SK-N-SH (cell line): ENCODE results near the gene LTK. TPM values are rescaled to one million over a fixed set of nuclear protein-coding genes. Genes with fewer than 3 reads are reported as not detected.
"Not testable (repeated sequence)": the region's sequence is repeated elsewhere in the genome, so short reads cannot be mapped to it uniquely, and the experiment has no call there.

Experiments
- CTCF ChIA-PET: fragments of 300-600, 350-600 bp; formaldehyde crosslinking; extraction: SDS; loops from one replicate; lab custom pipeline; 2021; lab: Yijun Ruan, JAX
- POLR2A ChIA-PET: fragments of 350-600 bp; sonication (Branson Sonifier 250); formaldehyde crosslinking; extraction: SDS; loops from one replicate; lab custom pipeline; 2020; ENCODE audit warnings: antibody characterized with exemption, inconsistent platforms; lab: Yijun Ruan, JAX
- DNase-seq: peaks from one replicate; pipeline ENCODE4 v3.0.0; 2012
- H2AFZ ChIP-seq: fragments of 200-600 bp; sonication (generic); 2 replicates; pipeline ENCODE4 v1.8.1; 2016; ENCODE audit warnings: antibody characterized with exemption, mild to moderate bottlenecking, low read depth
- H3F3A ChIP-seq: fragments of 200-600 bp; sonication (generic); replicated peaks from 2 replicates; pipeline ENCODE3; 2016; ENCODE audit warnings: antibody characterized with exemption, mild to moderate bottlenecking; ENCODE audit not compliant: insufficient read depth
- H3K27ac ChIP-seq, 2 experiments: fragments of 200-500 bp in 1 of 2; fragments of 200-600 bp in 1 of 2; sonication (Bioruptor generic) in 1 of 2; sonication (generic), shearing (Covaris generic) in 1 of 2; 2 replicates each; pipeline versions ENCODE4 v1.5.1 to v1.6.1; 2014 to 2016; ENCODE audit warnings: low read depth in 2 of 2, inconsistent platforms in 1 of 2, low read length in 1 of 2, mild to moderate bottlenecking in 1 of 2, mixed read lengths in 1 of 2
- H3K27me3 ChIP-seq: fragments of 200-600 bp; sonication (generic), shearing (Covaris generic); 2 replicates; pipeline ENCODE4 v1.6.1; 2016; ENCODE audit warnings: mixed run types; ENCODE audit not compliant: insufficient read depth
- H3K36me3 ChIP-seq, 2 experiments: fragments of 200-500 bp in 1 of 2; fragments of 200-600 bp in 1 of 2; sonication (Bioruptor generic) in 1 of 2; sonication (generic) in 1 of 2; replicated peaks in 1 of 2; 2 replicates each; pipeline versions ENCODE3 to v1.5.1; 2014 to 2016; ENCODE audit warnings: low read length in 1 of 2, mild to moderate bottlenecking in 1 of 2; ENCODE audit not compliant: insufficient read depth in 2 of 2, control insufficient read depth in 1 of 2
- H3K4me1 ChIP-seq, 2 experiments: fragments of 200-500 bp in 1 of 2; fragments of 200-600 bp in 1 of 2; sonication (Bioruptor generic) in 1 of 2; sonication (generic), shearing (Covaris generic) in 1 of 2; 2 replicates each; pipeline versions ENCODE4 v1.5.1 to v1.6.1; 2014 to 2016; ENCODE audit warnings: low read depth in 1 of 2, low read length in 1 of 2, mixed run types in 1 of 2; ENCODE audit not compliant: insufficient read depth in 2 of 2, control insufficient read depth in 1 of 2
- H3K4me2 ChIP-seq: fragments of 200-600 bp; sonication (generic), shearing (Covaris generic); 2 replicates; pipeline ENCODE4 v1.6.1; 2017; ENCODE audit warnings: mixed run types
- H3K4me3 ChIP-seq, 2 experiments: fragments of 200-500 bp in 1 of 2; fragments of 200-600 bp in 1 of 2; sonication (Bioruptor generic) in 1 of 2; sonication (generic), shearing (Covaris generic) in 1 of 2; 2 replicates each; pipeline versions ENCODE4 v1.5.1 to v1.8.1; 2014 to 2016; ENCODE audit warnings: low read depth in 2 of 2, inconsistent platforms in 1 of 2, low read length in 1 of 2, mild to moderate bottlenecking in 1 of 2, mixed read lengths in 1 of 2, moderate library complexity in 1 of 2
- H3K79me2 ChIP-seq: fragments of 200-600 bp; sonication (generic); 2 replicates; pipeline ENCODE4 v1.8.1; 2017; ENCODE audit warnings: mild to moderate bottlenecking; ENCODE audit not compliant: insufficient read depth
- H3K9ac ChIP-seq: fragments of 200-600 bp; sonication (generic); 2 replicates; pipeline ENCODE4 v1.6.1; 2017; ENCODE audit warnings: mixed run types
- H3K9me2 ChIP-seq: fragments of 200-600 bp; sonication (generic); 2 replicates; pipeline ENCODE4 v1.6.1; 2017; ENCODE audit warnings: mixed run types
- H3K9me3 ChIP-seq: fragments of 200-600 bp; sonication (generic); 2 replicates; pipeline ENCODE4 v1.6.1; 2017; ENCODE audit warnings: mixed run types, mild to moderate bottlenecking, moderate library complexity
- H4K20me1 ChIP-seq: fragments of 200-600 bp; sonication (generic); 2 replicates; pipeline ENCODE4 v1.6.1; 2017; ENCODE audit warnings: mild to moderate bottlenecking, mixed run types; ENCODE audit not compliant: insufficient read depth
- EP300 ChIP-seq, 2 experiments: IDR thresholded peaks; 2 replicates each; pipeline versions ENCODE4 v1.4.0 to v1.6.1; 2012; ENCODE audit warnings: borderline replicate concordance in 1 of 2, low read depth in 1 of 2, low read length in 1 of 2
- EZH2phosphoT487 ChIP-seq: fragments of 200-600 bp; sonication (generic); IDR thresholded peaks from 2 replicates; pipeline ENCODE4 v1.6.1; 2017; ENCODE audit warnings: low read depth, mixed run types, mild to moderate bottlenecking, antibody characterized with exemption, moderate library complexity, borderline replicate concordance
- FOXJ3 ChIP-seq: sonication (generic); formaldehyde crosslinking; IDR thresholded peaks from 2 replicates; pipeline ENCODE4 v1.5.1; 2020; ENCODE audit warnings: mild to moderate bottlenecking, missing genetic modification reagents
- FOXM1 ChIP-seq: IDR thresholded peaks from 2 replicates; pipeline ENCODE4 v1.4.0; 2012; ENCODE audit warnings: low read depth, mild to moderate bottlenecking
- GATA2 ChIP-seq: sonication (generic); formaldehyde crosslinking; IDR thresholded peaks from 2 replicates; pipeline ENCODE4 v1.5.0; 2020; ENCODE audit warnings: mild to moderate bottlenecking, missing genetic modification reagents
- NFIC ChIP-seq: IDR thresholded peaks from 2 replicates; pipeline ENCODE4 v1.4.0; 2012; ENCODE audit warnings: borderline replicate concordance
- RAD21 ChIP-seq: IDR thresholded peaks from 2 replicates; pipeline ENCODE4 v1.6.1; 2012; ENCODE audit warnings: mild to moderate bottlenecking, low read length
- WGBS: methylation state at CpG from one replicate; pipeline ENCODE4 v1.1.6; 2017; ENCODE audit warnings: low lambda C conversion rate; 5-methylcytosine and 5-hydroxymethylcytosine counted together
- polyA plus RNA-seq, 3 experiments: library from polyadenylated mRNA; depleted of rRNA; stranded (reverse); fragments of >200 nt; gene quantifications; 2 replicates each; pipeline ENCODE4 v1.2.3, GENCODE V29; 2012
- TF ChIP-seq, protein P1 (sequence below): fragments of 150-350 bp; IDR thresholded peaks from 2 replicates; pipeline ENCODE4 v1.6.1; 2016; ENCODE audit warnings: mild to moderate bottlenecking, low read depth, low read length
- TF ChIP-seq, protein P2 (sequence below): fragments of 150-350 bp; IDR thresholded peaks from 2 replicates; pipeline ENCODE4 v1.6.1; 2017; ENCODE audit warnings: antibody characterized with exemption, low read length, low read depth, borderline replicate concordance
- TF ChIP-seq, protein P3 (sequence below): fragments of 200-600 bp; sonication (generic); IDR thresholded peaks from 2 replicates; pipeline ENCODE4 v1.6.1; 2017; ENCODE audit warnings: antibody characterized with exemption, mild to moderate bottlenecking, moderate library complexity
- TF ChIP-seq, protein P4 (sequence below): IDR thresholded peaks from 2 replicates; pipeline ENCODE4; 2012

The LTK gene
- polyA plus RNA-seq, 1 of the 3 experiments (the other 2 are of a cell fraction): 0.07 TPM

DNA sequence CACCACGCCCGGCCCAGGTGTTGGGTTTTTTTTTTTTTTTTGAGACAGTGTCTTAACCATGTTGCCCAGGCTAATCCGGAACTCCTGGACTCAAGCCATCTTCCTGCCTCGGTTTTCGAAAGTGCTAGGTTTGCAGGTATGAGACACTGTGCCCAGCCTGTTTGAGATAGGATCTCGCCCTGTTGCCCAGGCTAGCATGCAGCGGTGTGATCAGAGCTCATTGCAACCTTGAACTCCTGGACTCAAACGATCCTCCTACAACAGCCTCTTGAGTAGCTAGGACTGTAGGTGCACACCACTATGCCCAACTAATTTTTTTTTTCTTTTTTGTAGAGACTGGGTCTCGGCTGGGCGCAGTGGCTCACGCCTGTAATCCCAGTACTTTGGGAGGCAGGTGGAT, 40.2 kb downstream of the LTK start (continued):
- TF ChIP-seq, protein P1, sequence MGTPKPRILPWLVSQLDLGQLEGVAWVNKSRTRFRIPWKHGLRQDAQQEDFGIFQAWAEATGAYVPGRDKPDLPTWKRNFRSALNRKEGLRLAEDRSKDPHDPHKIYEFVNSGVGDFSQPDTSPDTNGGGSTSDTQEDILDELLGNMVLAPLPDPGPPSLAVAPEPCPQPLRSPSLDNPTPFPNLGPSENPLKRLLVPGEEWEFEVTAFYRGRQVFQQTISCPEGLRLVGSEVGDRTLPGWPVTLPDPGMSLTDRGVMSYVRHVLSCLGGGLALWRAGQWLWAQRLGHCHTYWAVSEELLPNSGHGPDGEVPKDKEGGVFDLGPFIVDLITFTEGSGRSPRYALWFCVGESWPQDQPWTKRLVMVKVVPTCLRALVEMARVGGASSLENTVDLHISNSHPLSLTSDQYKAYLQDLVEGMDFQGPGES: no peak
- TF ChIP-seq FOXM1 (no peak), FOXJ3 (no peak), NFIC (no peak), EZH2phosphoT487 (no peak)
- TF ChIP-seq, protein P2, sequence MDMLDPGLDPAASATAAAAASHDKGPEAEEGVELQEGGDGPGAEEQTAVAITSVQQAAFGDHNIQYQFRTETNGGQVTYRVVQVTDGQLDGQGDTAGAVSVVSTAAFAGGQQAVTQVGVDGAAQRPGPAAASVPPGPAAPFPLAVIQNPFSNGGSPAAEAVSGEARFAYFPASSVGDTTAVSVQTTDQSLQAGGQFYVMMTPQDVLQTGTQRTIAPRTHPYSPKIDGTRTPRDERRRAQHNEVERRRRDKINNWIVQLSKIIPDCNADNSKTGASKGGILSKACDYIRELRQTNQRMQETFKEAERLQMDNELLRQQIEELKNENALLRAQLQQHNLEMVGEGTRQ: no peak
- TF ChIP-seq, protein P3, sequence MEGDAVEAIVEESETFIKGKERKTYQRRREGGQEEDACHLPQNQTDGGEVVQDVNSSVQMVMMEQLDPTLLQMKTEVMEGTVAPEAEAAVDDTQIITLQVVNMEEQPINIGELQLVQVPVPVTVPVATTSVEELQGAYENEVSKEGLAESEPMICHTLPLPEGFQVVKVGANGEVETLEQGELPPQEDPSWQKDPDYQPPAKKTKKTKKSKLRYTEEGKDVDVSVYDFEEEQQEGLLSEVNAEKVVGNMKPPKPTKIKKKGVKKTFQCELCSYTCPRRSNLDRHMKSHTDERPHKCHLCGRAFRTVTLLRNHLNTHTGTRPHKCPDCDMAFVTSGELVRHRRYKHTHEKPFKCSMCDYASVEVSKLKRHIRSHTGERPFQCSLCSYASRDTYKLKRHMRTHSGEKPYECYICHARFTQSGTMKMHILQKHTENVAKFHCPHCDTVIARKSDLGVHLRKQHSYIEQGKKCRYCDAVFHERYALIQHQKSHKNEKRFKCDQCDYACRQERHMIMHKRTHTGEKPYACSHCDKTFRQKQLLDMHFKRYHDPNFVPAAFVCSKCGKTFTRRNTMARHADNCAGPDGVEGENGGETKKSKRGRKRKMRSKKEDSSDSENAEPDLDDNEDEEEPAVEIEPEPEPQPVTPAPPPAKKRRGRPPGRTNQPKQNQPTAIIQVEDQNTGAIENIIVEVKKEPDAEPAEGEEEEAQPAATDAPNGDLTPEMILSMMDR: no peak

DNA sequence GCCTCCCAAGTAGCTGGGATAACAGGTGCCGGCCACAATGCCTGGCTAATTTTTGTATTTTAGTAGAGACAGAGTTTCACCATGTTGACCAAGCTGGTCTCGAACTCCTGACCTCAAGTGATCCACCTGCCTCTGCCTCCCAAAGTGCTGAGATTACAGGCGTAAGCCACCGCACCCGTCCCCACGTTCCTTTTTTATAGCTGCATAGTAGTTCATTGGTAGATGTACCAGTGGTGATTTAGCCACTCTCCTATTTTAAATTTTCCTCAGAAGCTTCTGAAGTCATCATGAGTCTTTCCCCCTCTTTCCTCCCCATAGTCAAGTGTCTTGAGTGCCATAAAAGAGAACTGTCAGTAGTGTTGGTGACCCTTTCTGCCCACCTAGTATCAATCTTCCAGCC, 44.0 kb downstream of the LTK start:
- H3K4me3 ChIP-seq, H3K4me2 ChIP-seq, H4K20me1 ChIP-seq, H3K27ac ChIP-seq, POLR2A ChIA-PET, H3K79me2 ChIP-seq, H3K4me1 ChIP-seq, H3K9ac ChIP-seq, H2AFZ ChIP-seq, DNase-seq, H3K9me3 ChIP-seq, H3K27me3 ChIP-seq, H3K9me2 ChIP-seq, H3F3A ChIP-seq: not testable (repeated sequence)
- WGBS: 90% methylated on average over 6 of the region's 6 CpGs
- peaks cover 32 to 54% of the 10 kb centered on the region in 2 experiments for H3K36me3 ChIP-seq
- CTCF ChIA-PET: interaction anchor here (0.9 to 1.8 kb wide), 5 partner anchors 10 to 435 kb away, joined by 3 to 4 read pairs (median 3); no protein-coding TSS in a partner anchor

DNA sequence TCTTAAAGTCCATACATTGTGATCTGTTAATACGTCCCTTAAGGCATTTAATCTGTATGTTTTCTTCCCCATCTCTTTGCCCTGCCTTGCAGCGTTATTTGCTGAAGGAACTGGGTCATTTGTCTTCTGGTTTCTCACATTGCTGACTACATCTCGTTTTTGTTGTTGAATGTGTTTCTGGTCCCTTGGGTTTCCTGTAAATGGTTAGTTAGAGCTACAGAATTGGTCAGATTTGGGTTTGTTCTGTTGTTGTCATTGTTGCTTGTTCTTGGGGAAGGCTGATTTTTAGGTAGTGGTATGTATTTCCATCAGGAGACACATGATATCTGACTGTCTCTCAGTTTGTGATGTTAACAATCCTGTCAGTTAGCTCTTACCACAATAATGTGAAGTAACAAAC, 46.9 kb downstream of the LTK start:
- no peak overlapping the region for H3K4me2 ChIP-seq
- no peaks in the 10 kb centered on the region for H3K9me2 ChIP-seq
- H3K27ac ChIP-seq: no peak overlapping the region
- H3K36me3 ChIP-seq: peaks cover 25 to 56% of the 10 kb centered on the region in 2 experiments
- H3K9me3 ChIP-seq: no peaks in the 10 kb centered on the region
- peaks cover 8% of the 10 kb centered on the region for H3F3A ChIP-seq
- POLR2A ChIA-PET: no interaction called here
- TF ChIP-seq EP300 (IDR thresholded peaks at IDR 0.05; ENCODE audit: borderline replicate concordance in 1 of 2, low read depth in 1 of 2, low read length in 1 of 2) (no peak), GATA2 (CRISPR knock-in tag) (no peak), RAD21 (no peak), NFIC (no peak)
- TF ChIP-seq, protein P4, sequence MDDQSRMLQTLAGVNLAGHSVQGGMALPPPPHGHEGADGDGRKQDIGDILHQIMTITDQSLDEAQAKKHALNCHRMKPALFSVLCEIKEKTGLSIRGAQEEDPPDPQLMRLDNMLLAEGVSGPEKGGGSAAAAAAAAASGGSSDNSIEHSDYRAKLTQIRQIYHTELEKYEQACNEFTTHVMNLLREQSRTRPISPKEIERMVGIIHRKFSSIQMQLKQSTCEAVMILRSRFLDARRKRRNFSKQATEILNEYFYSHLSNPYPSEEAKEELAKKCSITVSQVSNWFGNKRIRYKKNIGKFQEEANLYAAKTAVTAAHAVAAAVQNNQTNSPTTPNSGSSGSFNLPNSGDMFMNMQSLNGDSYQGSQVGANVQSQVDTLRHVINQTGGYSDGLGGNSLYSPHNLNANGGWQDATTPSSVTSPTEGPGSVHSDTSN: no peak
- H3K79me2 ChIP-seq: peaks cover 6% of the 10 kb centered on the region; the same call in 1 of the 2 replicates
- H4K20me1 ChIP-seq: 0 out of 2 replicates have a peak, but pooled peaks cover 5% of the 10 kb centered on the region
- no peak for DNase-seq
- no peak overlapping the region for H3K4me3 ChIP-seq
- 70% methylated on average over 3 of the region's 3 CpGs for WGBS
- CTCF ChIA-PET: interaction anchor here (0.8 to 3.0 kb wide), 32 partner anchors 9 to 438 kb away, joined by 3 to 33 read pairs (median 5); partner anchors contain the start of genes ITPKA and MAPKBP1
- H2AFZ ChIP-seq: no peak overlapping the region
- no peak overlapping the region for H3K9ac ChIP-seq
- no peaks in the 10 kb centered on the region for H3K4me1 ChIP-seq
- H3K27me3 ChIP-seq: no peaks in the 10 kb centered on the region
